Measurements from ENCODE around the gene UMPS.
A peak's percentile ranks its signal among the peaks of the same experiment; 100 is the strongest.
"Not testable (repeated sequence)": the region's sequence is repeated elsewhere in the genome, so short reads cannot be mapped to it uniquely, and the experiment has no call there.

UMPS gene

DNA sequence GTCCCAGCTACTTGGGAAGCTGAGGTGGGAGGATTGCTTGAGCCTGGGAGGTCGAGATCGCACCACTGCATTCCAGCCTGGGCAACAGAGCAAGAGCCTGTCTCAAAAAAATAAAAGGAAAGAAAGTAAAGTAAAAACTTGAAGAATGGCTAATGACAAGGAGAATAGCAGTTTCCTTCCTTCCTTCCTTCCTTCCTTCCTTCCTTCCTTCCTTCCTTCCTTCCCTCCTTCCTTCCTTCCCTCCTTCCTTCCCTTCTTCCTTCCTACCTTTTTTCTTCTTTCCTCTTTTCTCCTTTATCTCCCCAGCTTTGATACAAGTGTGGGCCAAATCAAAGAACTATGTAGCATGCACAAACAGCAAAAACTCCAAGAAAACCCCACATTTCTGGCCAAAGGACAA is 23.0 kb upstream of the UMPS start:
- H2BK15ac ChIP-seq (ENCODE audit: low read depth, poor library complexity, severe bottlenecking); H2AK5ac ChIP-seq (ENCODE audit: low read length, severe bottlenecking); H3K9me3 ChIP-seq (ENCODE audit: control insufficient read depth, low read length); H3K14ac ChIP-seq (ENCODE audit: low read length in 2 of 2); H4K91ac ChIP-seq (ENCODE audit: low read length); H3K4me3 ChIP-seq (ENCODE audit: insufficient read depth in 1 of 2, low read depth in 1 of 2, low read length in 2 of 2); H3K4me1 ChIP-seq (ENCODE audit: control insufficient read depth, insufficient read depth, low read depth, low read length); H3K18ac ChIP-seq (ENCODE audit: low read depth in 1 of 2, low read length in 2 of 2); H3K36me3 ChIP-seq (ENCODE audit: control insufficient read depth in 1 of 2, insufficient read depth in 2 of 2, low read depth in 1 of 2, low read length in 2 of 2); H4K8ac ChIP-seq (ENCODE audit: low read length); H3K4ac ChIP-seq (ENCODE audit: low read depth in 1 of 2, low read length in 2 of 2); DNase-seq; H3K23ac ChIP-seq (ENCODE audit: low read length in 2 of 2); H2AFZ ChIP-seq (ENCODE audit: low read depth, low read length); H3K27me3 ChIP-seq (ENCODE audit: control insufficient read depth in 1 of 2, insufficient read depth in 1 of 2, low read length in 2 of 2); H2BK5ac ChIP-seq (ENCODE audit: low read depth, low read length, poor library complexity, severe bottlenecking); H3K4me2 ChIP-seq (ENCODE audit: low read length, poor library complexity, severe bottlenecking); H3K79me1 ChIP-seq (replicated peaks; ENCODE audit: low read length, poor library complexity, severe bottlenecking); H2BK120ac ChIP-seq (ENCODE audit: low read depth, low read length); H2BK12ac ChIP-seq (ENCODE audit: low read length in 2 of 2): not testable (repeated sequence)
- Histone ChIP-seq H3K27ac (ENCODE audit: low read length, poor library complexity, severe bottlenecking) (peak overlapping the region; percentile 1), H3K9ac (ENCODE audit: low read length) (peak overlapping the region; percentile 30)
- WGBS, result 91% methylated on average over 2 of the region's 2 CpGs

DNA sequence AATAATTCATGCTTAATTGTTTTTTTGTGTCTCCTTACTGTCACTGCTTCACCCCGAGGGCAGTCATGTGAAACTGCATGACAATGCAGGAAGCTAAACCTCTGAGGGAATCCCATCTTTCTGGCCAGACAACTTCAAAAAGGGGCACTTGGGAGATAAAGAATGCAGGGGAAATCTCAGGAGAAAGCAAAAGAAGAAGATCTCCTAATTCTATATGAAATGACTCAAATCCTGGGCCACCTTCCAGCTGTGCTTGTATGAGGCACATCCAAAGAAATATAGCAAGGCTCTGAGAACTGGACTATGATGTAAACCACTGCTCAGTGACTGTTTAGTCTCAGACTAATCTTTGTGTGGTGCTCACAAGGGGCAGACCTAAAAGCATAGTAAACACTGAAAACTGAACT is 22.6 kb upstream of the UMPS start:
- H3K9ac ChIP-seq (ENCODE audit: low read length), result peak overlapping the region; percentile 30
- H3K4me1 ChIP-seq (ENCODE audit: control insufficient read depth, insufficient read depth, low read depth, low read length), result no peaks in the 10 kb centered on the region
- no peaks in the 10 kb centered on the region for H3K9me3 ChIP-seq (ENCODE audit: control insufficient read depth, low read length)
- no peak overlapping the region for H3K14ac ChIP-seq (ENCODE audit: low read length in 2 of 2)
- H3K79me1 ChIP-seq (replicated peaks; ENCODE audit: low read length, poor library complexity, severe bottlenecking), result peaks cover 4% of the 10 kb centered on the region
- H2BK5ac ChIP-seq (ENCODE audit: low read depth, low read length, poor library complexity, severe bottlenecking), result no peak overlapping the region
- peak; percentile 77 for DNase-seq
- no peak overlapping the region for H3K4me2 ChIP-seq (ENCODE audit: low read length, poor library complexity, severe bottlenecking)
- H2BK12ac ChIP-seq (ENCODE audit: low read length in 2 of 2), result no peak overlapping the region
- H2AFZ ChIP-seq (ENCODE audit: low read depth, low read length), result no peak overlapping the region
- no peak overlapping the region for H3K4me3 ChIP-seq (ENCODE audit: insufficient read depth in 1 of 2, low read depth in 1 of 2, low read length in 2 of 2)
- no peak overlapping the region for H3K18ac ChIP-seq (ENCODE audit: low read depth in 1 of 2, low read length in 2 of 2)
- no peak overlapping the region for H4K91ac ChIP-seq (ENCODE audit: low read length)
- H3K27me3 ChIP-seq (ENCODE audit: control insufficient read depth in 1 of 2, insufficient read depth in 1 of 2, low read length in 2 of 2), result no peaks in the 10 kb centered on the region
- H3K27ac ChIP-seq (ENCODE audit: low read length, poor library complexity, severe bottlenecking), result peak overlapping the region; percentile 18
- H2BK15ac ChIP-seq (ENCODE audit: low read depth, poor library complexity, severe bottlenecking), result no peak overlapping the region
- H3K23ac ChIP-seq (ENCODE audit: low read length in 2 of 2), result no peak overlapping the region
- H3K4ac ChIP-seq (ENCODE audit: low read depth in 1 of 2, low read length in 2 of 2), result no peak overlapping the region
- 44% methylated on average over 1 of the region's 1 CpG for WGBS
- H2BK120ac ChIP-seq (ENCODE audit: low read depth, low read length), result no peak overlapping the region
- no peaks in the 10 kb centered on the region for H3K36me3 ChIP-seq (ENCODE audit: control insufficient read depth in 1 of 2, insufficient read depth in 2 of 2, low read depth in 1 of 2, low read length in 2 of 2)
- no peak overlapping the region for H4K8ac ChIP-seq (ENCODE audit: low read length)
- H2AK5ac ChIP-seq (ENCODE audit: low read length, severe bottlenecking), result no peak overlapping the region

DNA sequence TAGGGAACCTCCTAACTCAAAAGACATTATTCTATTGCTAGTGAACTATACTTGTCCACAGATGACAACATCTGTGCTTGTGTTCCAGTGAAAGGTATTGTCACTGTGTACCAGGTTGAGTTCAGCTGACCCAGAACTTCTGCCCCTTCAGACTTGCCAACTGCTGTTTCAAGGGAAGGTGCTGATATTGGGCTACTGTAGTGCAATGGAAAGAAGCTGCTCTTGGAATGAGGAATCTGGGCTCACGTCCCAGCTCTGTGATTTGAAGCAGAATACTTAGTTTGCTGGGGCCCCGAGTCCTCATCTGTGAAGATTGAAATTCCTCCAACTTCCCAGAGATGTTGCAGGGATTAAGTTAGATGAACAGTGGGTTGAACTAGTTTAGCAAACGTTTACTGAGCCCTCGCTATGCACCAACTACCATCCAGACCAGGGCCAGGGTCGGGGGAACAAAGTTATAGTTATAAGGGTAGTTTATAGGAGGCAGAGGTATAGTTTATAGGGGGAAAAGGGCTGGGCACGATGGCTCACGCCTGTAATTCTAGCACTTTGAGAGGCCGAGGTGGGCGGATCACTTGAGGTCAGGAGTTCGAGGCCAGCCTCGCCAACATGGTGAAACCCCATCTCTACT is 15.9 kb upstream of the UMPS start:
- no peak for DNase-seq

DNA sequence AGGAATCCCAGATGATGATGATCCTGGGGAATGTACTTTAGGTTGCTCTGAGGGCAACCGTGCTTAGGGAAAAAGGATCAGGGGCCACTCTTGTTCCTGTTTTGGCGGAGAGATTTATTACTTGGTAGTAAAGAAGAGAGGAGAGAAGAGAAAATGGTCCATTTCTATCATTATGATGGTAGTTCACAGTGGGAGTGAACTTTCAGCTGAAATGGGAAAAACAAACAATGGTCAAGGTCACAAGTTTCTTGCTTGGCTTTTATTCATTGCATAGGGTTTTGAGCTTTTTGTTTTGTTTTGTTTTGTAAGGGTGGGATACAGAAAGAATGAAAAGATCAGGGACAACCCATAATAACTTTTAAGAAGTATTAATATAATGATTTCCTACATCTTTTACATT is 7.7 kb upstream of the UMPS start:
- Histone ChIP-seq H3K4me2 (ENCODE audit: low read length, poor library complexity, severe bottlenecking) (no peak overlapping the region), H2BK5ac (ENCODE audit: low read depth, low read length, poor library complexity, severe bottlenecking) (no peak overlapping the region), H3K9ac (ENCODE audit: low read length) (no peak overlapping the region), H3K27ac (ENCODE audit: low read length, poor library complexity, severe bottlenecking) (no peak overlapping the region), H2AFZ (ENCODE audit: low read depth, low read length) (no peak overlapping the region), H3K27me3 (ENCODE audit: control insufficient read depth in 1 of 2, insufficient read depth in 1 of 2, low read length in 2 of 2) (no peaks in the 10 kb centered on the region), H3K4ac (ENCODE audit: low read depth in 1 of 2, low read length in 2 of 2) (no peak overlapping the region), H3K9me3 (ENCODE audit: control insufficient read depth, low read length) (no peaks in the 10 kb centered on the region), H3K36me3 (ENCODE audit: control insufficient read depth in 1 of 2, insufficient read depth in 2 of 2, low read depth in 1 of 2, low read length in 2 of 2) (peaks cover 0 to 7% of the 10 kb centered on the region in 2 experiments), H3K4me3 (ENCODE audit: insufficient read depth in 1 of 2, low read depth in 1 of 2, low read length in 2 of 2) (peak overlapping the region in 1 of 2 experiments; percentile 15), H4K8ac (ENCODE audit: low read length) (no peak overlapping the region), H2BK15ac (ENCODE audit: low read depth, poor library complexity, severe bottlenecking) (no peak overlapping the region), H2BK12ac (ENCODE audit: low read length in 2 of 2) (no peak overlapping the region), H3K4me1 (ENCODE audit: control insufficient read depth, insufficient read depth, low read depth, low read length) (no peaks in the 10 kb centered on the region), H3K23ac (ENCODE audit: low read length in 2 of 2) (no peak overlapping the region), H3K79me1 (replicated peaks; ENCODE audit: low read length, poor library complexity, severe bottlenecking) (no peaks in the 10 kb centered on the region), H3K18ac (ENCODE audit: low read depth in 1 of 2, low read length in 2 of 2) (no peak overlapping the region), H3K14ac (ENCODE audit: low read length in 2 of 2) (no peak overlapping the region), H2AK5ac (ENCODE audit: low read length, severe bottlenecking) (no peak overlapping the region), H2BK120ac (ENCODE audit: low read depth, low read length) (no peak overlapping the region), H4K91ac (ENCODE audit: low read length) (no peak overlapping the region)
- WGBS, result 63% methylated on average over 2 of the region's 2 CpGs
- no peak for DNase-seq

More for the DNA sequence above, 15.9 kb upstream of the UMPS start:
- H3K4me3 ChIP-seq (ENCODE audit: insufficient read depth in 1 of 2, low read depth in 1 of 2, low read length in 2 of 2), result no peak overlapping the region
- H3K18ac ChIP-seq (ENCODE audit: low read depth in 1 of 2, low read length in 2 of 2), result no peak overlapping the region
- no peaks in the 10 kb centered on the region for H3K4me1 ChIP-seq (ENCODE audit: control insufficient read depth, insufficient read depth, low read depth, low read length)
- H4K91ac ChIP-seq (ENCODE audit: low read length), result no peak overlapping the region
- no peak overlapping the region for H2BK5ac ChIP-seq (ENCODE audit: low read depth, low read length, poor library complexity, severe bottlenecking)
- no peak overlapping the region for H3K14ac ChIP-seq (ENCODE audit: low read length in 2 of 2)
- H3K27me3 ChIP-seq (ENCODE audit: control insufficient read depth in 1 of 2, insufficient read depth in 1 of 2, low read length in 2 of 2), result no peaks in the 10 kb centered on the region
- no peak overlapping the region for H2AFZ ChIP-seq (ENCODE audit: low read depth, low read length)
- no peak overlapping the region for H3K4ac ChIP-seq (ENCODE audit: low read depth in 1 of 2, low read length in 2 of 2)
- no peak overlapping the region for H4K8ac ChIP-seq (ENCODE audit: low read length)
- no peak overlapping the region for H3K23ac ChIP-seq (ENCODE audit: low read length in 2 of 2)
- H3K9me3 ChIP-seq (ENCODE audit: control insufficient read depth, low read length), result no peaks in the 10 kb centered on the region
- no peak overlapping the region for H2BK120ac ChIP-seq (ENCODE audit: low read depth, low read length)
- H3K79me1 ChIP-seq (replicated peaks; ENCODE audit: low read length, poor library complexity, severe bottlenecking), result no peaks in the 10 kb centered on the region
- no peak overlapping the region for H2BK15ac ChIP-seq (ENCODE audit: low read depth, poor library complexity, severe bottlenecking)
- peaks cover 0 to 9% of the 10 kb centered on the region in 2 experiments for H3K36me3 ChIP-seq (ENCODE audit: control insufficient read depth in 1 of 2, insufficient read depth in 2 of 2, low read depth in 1 of 2, low read length in 2 of 2)
- no peak overlapping the region for H2AK5ac ChIP-seq (ENCODE audit: low read length, severe bottlenecking)
- H3K4me2 ChIP-seq (ENCODE audit: low read length, poor library complexity, severe bottlenecking), result no peak overlapping the region
- no peak overlapping the region for H3K27ac ChIP-seq (ENCODE audit: low read length, poor library complexity, severe bottlenecking)
- WGBS, result 85% methylated on average over 9 of the region's 11 CpGs
- no peak overlapping the region for H3K9ac ChIP-seq (ENCODE audit: low read length)
- no peak overlapping the region for H2BK12ac ChIP-seq (ENCODE audit: low read length in 2 of 2)
